Ectodermal cell (in vitro differentiated cells): ENCODE results near the gene FDX2.

ENCODE experiments used
- H3K27ac ChIP-seq: 2 replicates; pipeline ENCODE4 v1.7.0; 2013; ENCODE audit warnings: mild to moderate bottlenecking, low read depth, low read length; ENCODE audit not compliant: insufficient read depth, poor library complexity, severe bottlenecking
- H3K27me3 ChIP-seq: 2 replicates; pipeline ENCODE4 v1.7.0; 2013; ENCODE audit warnings: mild to moderate bottlenecking, low read length; ENCODE audit not compliant: insufficient read depth, control insufficient read depth, poor library complexity, severe bottlenecking
- H3K36me3 ChIP-seq: one replicate; pipeline ENCODE4 v1.7.0; 2013; ENCODE audit warnings: low read length; ENCODE audit not compliant: control insufficient read depth, insufficient read depth
- H3K4me1 ChIP-seq: one replicate; pipeline ENCODE4 v1.7.0; 2013; ENCODE audit warnings: low read length; ENCODE audit not compliant: control insufficient read depth, insufficient read depth
- H3K4me3 ChIP-seq: 2 replicates; pipeline ENCODE4 v1.7.0; 2013; ENCODE audit warnings: low read depth, low read length, control low read depth; ENCODE audit not compliant: insufficient read depth
- H3K9me3 ChIP-seq: 2 replicates; pipeline ENCODE4 v1.7.0; 2013; ENCODE audit warnings: mild to moderate bottlenecking, low read length, moderate library complexity; ENCODE audit not compliant: control insufficient read depth
- WGBS, 2 experiments: methylation state at CpG; one replicate each; pipeline ENCODE4 v1.1.7; 2013; ENCODE audit warnings: missing lambda C conversion rate in 2 of 2; 5-methylcytosine and 5-hydroxymethylcytosine counted together

The FDX2 gene

DNA sequence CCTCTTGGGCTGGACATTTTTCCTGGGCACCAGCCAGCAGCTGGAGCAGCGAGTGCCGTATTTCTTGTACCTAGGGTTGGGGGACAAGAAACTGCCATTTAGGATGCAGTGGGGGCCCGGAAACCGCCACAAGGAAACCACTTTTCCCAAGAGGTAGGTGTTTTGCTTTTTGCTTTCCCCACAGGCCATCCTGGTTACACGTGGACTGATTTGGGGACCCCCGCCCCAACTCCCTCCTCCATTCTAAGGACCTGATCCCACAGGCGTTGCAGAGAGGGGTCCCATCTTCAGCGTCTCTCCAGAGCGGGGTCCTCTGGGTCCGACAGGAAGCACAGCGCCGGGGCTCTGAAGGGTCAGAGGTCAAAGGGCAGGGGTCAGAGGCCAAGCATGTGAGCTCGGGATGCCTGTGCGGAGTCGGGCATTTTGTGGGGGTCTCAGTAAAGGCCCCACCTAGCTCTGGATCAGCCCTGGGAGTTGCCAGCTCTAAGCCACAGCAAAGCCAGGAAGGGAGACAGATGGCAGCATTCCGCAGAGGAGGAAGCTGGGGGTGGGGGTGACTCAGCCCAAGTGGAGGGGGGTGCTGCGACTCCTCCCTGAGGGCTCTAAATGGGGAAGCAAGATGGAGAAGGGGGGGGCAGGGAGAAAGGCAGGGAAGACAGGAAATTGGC lies 10.5 kb downstream of the FDX2 start:
- 93 to 94% methylated on average over 17 of the region's 17 CpGs for WGBS, 2 experiments
- no peak overlapping the region for H3K4me3 ChIP-seq
- no peak overlapping the region for H3K27ac ChIP-seq
- H3K36me3 ChIP-seq, result no peaks in the 10 kb centered on the region
- no peaks in the 10 kb centered on the region for H3K9me3 ChIP-seq
- H3K27me3 ChIP-seq, result no peaks in the 10 kb centered on the region
- no peaks in the 10 kb centered on the region for H3K4me1 ChIP-seq

DNA sequence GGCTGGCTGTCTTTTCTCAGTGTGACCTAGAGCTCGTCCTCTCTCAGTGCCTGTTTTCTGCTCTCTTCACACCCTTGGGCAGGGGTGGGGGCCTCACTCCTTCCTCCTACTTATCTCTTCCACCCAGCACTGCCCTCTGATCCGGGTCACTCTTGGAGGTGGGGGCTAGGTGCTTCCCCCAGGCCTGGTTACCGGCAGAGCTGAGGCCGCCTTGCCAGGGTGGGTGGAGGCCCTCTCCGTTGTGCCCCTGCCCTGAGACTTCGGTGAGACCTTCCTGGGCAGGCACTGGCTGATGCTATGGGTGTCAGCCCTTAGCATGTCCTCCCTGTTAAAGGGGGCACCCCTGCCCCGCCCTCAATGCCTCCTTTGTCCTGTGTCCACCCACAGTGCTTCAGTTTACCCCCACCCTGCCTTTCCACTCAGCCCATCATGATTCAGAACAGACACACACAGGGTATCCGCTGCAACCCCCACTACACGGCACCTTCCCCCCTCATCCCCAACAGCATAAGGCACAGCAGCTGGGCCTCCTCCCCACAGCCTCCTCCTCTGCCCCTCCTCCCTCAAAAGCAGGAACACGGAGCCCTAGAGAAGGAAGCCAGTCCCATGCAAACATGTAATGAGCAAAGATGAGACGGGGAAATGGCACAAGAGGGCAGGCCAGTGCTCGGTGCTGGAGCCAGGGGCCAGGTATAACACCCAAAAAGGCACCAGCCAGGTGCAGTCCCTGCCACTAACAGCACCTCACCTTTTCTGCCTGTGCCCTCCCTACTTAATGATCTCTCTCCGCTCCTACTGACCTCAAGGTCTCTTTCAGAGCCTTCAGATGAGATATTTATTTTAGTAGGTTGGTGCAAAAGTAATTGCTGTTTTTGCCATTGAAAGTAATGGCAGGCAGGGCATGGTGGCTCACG lies 16.0 kb downstream of the FDX2 start:
- Histone ChIP-seq H3K36me3 (no peaks in the 10 kb centered on the region), H3K27me3 (peaks cover 48% of the 10 kb centered on the region), H3K27ac (no peak overlapping the region), H3K4me3 (no peak overlapping the region), H3K9me3 (no peaks in the 10 kb centered on the region), H3K4me1 (peaks cover 4% of the 10 kb centered on the region)
- WGBS, 2 experiments, result 79 to 82% methylated on average over 14 of the region's 14 CpGs

DNA sequence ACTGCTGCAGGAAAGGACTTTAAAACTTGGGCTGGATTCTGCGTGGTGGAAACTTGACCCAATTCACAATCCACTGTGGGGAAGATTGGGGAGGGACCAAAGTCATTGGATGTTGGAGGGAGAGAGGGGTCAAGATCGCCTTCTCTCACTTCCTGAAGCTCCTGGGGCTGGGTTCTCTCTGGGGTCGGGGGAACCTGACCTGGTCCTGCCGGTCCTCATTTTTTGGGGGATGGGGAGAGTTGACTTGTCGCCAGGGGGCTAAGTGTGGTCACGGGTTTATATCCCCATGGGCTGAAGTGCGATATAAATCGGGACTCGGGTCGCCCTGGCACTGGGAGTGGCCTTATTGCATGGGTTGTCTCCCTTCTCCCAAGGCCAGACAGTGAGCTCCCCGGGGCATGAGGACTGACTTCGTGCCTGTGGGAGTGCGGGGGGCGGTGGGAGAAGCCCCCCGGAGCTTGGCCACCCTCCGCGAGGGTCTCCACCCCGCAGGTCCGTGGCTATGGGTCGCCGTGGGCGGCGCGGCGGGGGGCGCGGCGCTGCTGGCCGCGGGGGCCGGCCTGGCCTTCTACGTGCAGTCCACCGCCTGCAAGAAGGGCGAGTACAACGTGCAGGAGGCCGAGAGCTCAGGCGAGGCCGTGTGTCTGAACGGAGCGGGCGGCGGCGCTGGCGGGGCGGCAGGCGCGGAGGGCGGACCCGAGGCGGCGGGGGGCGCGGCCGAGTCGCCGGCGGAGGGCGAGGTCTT lies 19.8 kb downstream of the FDX2 start:
- Histone ChIP-seq H3K36me3 (no peaks in the 10 kb centered on the region), H3K27me3 (peaks cover 86% of the 10 kb centered on the region), H3K4me1 (peaks cover 13% of the 10 kb centered on the region), H3K9me3 (no peaks in the 10 kb centered on the region), H3K27ac (no peak overlapping the region), H3K4me3 (no peak overlapping the region)
- WGBS, 2 experiments, result 2% methylated on average over 58 of the region's 58 CpGs

DNA sequence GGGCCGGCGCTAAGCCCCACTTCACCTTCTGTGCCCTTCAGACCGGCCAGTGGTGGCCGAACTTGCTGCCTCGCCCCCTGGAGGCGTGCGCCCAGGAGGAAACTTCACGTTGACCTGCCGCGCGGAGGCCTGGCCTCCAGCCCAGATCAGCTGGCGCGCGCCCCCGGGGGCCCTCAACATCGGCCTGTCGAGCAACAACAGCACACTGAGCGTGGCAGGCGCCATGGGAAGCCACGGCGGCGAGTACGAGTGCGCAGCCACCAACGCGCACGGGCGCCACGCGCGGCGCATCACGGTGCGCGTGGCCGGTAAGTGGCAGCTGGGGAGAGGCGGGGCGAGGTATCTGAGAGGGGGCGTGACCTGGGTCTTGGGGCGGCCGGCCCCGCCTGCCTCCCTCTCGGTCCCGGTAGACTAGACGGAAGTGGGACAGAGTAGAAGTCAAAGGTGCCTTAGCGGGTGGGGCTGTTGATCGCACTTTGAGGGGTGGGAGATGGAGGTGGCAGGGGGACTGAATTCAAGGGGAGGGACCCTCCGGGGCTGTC lies 20.4 kb downstream of the FDX2 start:
- H3K9me3 ChIP-seq, result no peaks in the 10 kb centered on the region
- H3K27me3 ChIP-seq, result peaks cover 92% of the 10 kb centered on the region
- H3K27ac ChIP-seq, result no peak overlapping the region
- H3K4me1 ChIP-seq, result peaks cover 18% of the 10 kb centered on the region
- H3K36me3 ChIP-seq, result no peaks in the 10 kb centered on the region
- no peak overlapping the region for H3K4me3 ChIP-seq
- WGBS, 2 experiments, result 10 to 12% methylated on average over 48 of the region's 48 CpGs

DNA sequence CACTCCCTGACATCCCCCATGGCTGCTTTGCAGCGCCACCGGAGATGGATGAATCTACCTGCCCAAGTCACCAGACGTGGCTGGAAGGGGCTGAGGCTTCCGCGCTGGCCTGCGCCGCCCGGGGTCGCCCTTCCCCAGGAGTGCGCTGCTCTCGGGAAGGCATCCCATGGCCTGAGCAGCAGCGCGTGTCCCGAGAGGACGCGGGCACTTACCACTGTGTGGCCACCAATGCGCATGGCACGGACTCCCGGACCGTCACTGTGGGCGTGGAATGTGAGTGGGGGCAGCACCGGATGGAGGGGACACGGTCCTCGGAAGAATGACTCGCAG lies 21.5 kb downstream of the FDX2 start:
- no peaks in the 10 kb centered on the region for H3K36me3 ChIP-seq
- H3K4me1 ChIP-seq, result peaks cover 24% of the 10 kb centered on the region
- peaks cover 93% of the 10 kb centered on the region for H3K27me3 ChIP-seq
- no peaks in the 10 kb centered on the region for H3K9me3 ChIP-seq
- H3K27ac ChIP-seq, result no peak overlapping the region
- WGBS, 2 experiments, result 21 to 24% methylated on average over 25 of the region's 25 CpGs
- H3K4me3 ChIP-seq, result no peak overlapping the region

DNA sequence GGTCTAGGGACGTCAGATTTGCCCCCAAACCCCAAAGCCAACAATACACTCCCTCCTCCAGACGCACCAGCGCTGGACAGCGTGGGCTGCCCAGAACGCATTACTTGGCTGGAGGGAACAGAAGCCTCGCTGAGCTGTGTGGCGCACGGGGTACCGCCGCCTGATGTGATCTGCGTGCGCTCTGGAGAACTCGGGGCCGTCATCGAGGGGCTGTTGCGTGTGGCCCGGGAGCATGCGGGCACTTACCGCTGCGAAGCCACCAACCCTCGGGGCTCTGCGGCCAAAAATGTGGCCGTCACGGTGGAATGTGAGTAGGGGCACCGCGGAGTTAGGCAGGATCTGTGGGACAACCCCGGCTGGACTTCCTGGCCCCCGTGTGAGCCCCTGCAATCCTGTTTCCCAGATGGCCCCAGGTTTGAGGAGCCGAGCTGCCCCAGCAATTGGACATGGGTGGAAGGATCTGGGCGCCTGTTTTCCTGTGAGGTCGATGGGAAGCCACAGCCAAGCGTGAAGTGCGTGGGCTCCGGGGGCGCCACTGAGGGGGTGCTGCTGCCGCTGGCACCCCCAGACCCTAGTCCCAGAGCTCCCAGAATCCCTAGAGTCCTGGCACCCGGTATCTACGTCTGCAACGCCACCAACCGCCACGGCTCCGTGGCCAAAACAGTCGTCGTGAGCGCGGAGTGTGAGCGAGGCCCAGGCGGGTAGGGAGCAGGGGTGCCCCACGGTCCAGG lies 22.0 kb downstream of the FDX2 start:
- H3K36me3 ChIP-seq, result no peaks in the 10 kb centered on the region
- H3K9me3 ChIP-seq, result no peaks in the 10 kb centered on the region
- 33 to 35% methylated on average over 49 of the region's 49 CpGs for WGBS, 2 experiments
- no peak overlapping the region for H3K27ac ChIP-seq
- peaks cover 95% of the 10 kb centered on the region for H3K27me3 ChIP-seq
- peaks cover 24% of the 10 kb centered on the region for H3K4me1 ChIP-seq
- no peak overlapping the region for H3K4me3 ChIP-seq

DNA sequence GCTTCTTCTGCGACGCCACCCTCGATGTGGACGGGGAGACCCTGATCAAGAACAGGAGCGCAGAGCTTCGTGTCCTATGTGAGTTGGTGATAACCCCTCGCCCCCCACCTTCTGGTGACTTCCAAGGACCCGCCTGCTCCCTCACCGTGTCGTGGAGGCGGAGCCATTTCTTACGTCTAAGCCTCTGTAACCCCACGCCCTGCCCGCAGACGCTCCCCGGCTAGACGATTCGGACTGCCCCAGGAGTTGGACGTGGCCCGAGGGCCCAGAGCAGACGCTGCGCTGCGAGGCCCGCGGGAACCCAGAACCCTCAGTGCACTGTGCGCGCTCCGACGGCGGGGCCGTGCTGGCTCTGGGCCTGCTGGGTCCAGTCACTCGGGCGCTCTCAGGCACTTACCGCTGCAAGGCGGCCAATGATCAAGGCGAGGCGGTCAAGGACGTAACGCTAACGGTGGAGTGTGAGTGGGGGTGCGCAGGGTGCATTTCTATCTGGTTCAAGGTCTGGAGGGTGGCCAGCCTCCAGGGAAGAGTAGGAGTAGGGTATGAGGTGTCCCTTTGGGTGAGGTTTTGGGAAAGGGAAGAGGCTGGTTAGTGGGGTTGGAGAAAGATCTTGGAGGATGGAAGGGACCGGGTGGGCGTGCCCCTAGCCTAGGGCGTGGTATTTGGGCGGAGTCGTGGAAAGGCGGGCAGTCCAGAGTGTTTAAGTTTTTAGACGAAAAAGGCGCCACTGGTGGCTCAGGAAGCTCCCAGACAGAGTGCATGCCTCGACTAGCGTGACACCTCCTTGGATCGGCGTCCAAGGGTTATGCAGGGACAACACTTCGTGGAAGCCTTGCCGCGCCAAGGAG lies 22.8 kb downstream of the FDX2 start:
- Histone ChIP-seq H3K4me3 (peak overlapping the region; percentile 28), H3K4me1 (peaks cover 24% of the 10 kb centered on the region), H3K27ac (no peak overlapping the region), H3K9me3 (no peaks in the 10 kb centered on the region), H3K27me3 (peaks cover 100% of the 10 kb centered on the region), H3K36me3 (no peaks in the 10 kb centered on the region)
- WGBS, 2 experiments, result 24 to 26% methylated on average over 56 of the region's 56 CpGs

DNA sequence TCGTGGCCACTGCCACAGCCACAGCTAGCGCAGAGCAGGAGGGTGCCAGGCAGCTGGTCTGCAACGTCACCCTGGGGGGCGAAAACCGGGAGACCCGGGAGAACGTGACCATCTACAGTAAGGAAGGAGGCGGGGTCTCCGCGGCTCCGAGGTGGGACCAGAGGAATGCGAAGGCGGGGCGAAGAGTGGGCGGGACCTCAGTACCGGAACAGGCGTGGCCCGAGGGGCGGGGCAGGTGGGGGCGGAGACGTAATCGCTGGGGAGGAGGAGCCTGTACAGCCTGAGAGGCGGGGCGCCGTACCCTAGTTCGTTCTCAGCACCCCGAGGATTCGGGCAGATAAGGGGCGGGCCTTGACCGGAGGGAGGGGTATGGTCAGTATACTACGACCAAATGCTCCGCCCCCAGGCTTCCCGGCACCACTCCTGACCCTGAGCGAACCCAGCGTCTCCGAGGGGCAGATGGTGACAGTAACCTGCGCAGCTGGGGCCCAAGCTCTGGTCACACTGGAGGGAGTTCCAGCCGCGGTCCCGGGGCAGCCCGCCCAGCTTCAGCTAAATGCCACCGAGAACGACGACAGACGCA lies 23.5 kb downstream of the FDX2 start:
- H3K27ac ChIP-seq, result no peak overlapping the region
- no peaks in the 10 kb centered on the region for H3K9me3 ChIP-seq
- peaks cover 24% of the 10 kb centered on the region for H3K4me1 ChIP-seq
- 2 to 3% methylated on average over 45 of the region's 45 CpGs for WGBS, 2 experiments
- H3K27me3 ChIP-seq, result peaks cover 100% of the 10 kb centered on the region
- no peaks in the 10 kb centered on the region for H3K36me3 ChIP-seq
- peak overlapping the region; percentile 28 for H3K4me3 ChIP-seq
